Hematopoietic multipotent progenitor cell treated with erythropoietin and hydrocortisone succinate and interleukin-3 and kit ligand, for 8 days (in vitro differentiated cells): ENCODE data around the gene CBARP.

Source experiments
- DNase-seq: peaks from one replicate; pipeline ENCODE4 v3.0.0-alpha.2; 2015

CBARP gene

GRCh38 chr19:1274852-1275259 lies 37.1 kb upstream of the CBARP start:
- DNase-seq: no peak

GRCh38 chr19:1274081-1274851 lies 36.5 kb upstream of the CBARP start:
- DNase-seq: no peak

- DNase-seq: no peak
Observed at GRCh38 chr19:1273263-1274041, 35.6 kb upstream of the CBARP start.

- DNase-seq: no peak
Observed at GRCh38 chr19:1272423-1273262, 34.8 kb upstream of the CBARP start.

GRCh38 chr19:1271528-1272422 lies 34.0 kb upstream of the CBARP start:
- DNase-seq: no peak

GRCh38 chr19:1270854-1271527 lies 33.2 kb upstream of the CBARP start:
- DNase-seq: no peak

- peak; percentile 64 for DNase-seq
Observed at GRCh38 chr19:1270213-1270853, 32.5 kb upstream of the CBARP start.

GRCh38 chr19:1269478-1270212 lies 31.8 kb upstream of the CBARP start:
- DNase-seq: peak; percentile 86

GRCh38 chr19:1269065-1269477 lies 31.3 kb upstream of the CBARP start, which contains the start of gene CIRBP:
Gene CIRBP (plus strand): TSS chr19:1269332. CDS start chr19:1270934, 1,602 bp downstream.
- peak; percentile 98 for DNase-seq

GRCh38 chr19:1268226-1269064 lies 30.6 kb upstream of the CBARP start:
- DNase-seq: no peak

- DNase-seq: no peak
Observed at GRCh38 chr19:1267477-1268225, 29.8 kb upstream of the CBARP start.

GRCh38 chr19:1266916-1267476 lies 29.2 kb upstream of the CBARP start:
- peak; percentile 57 for DNase-seq

- peak; percentile 92 for DNase-seq
Observed at GRCh38 chr19:1266129-1266915, 28.5 kb upstream of the CBARP start.

- peak; percentile 56 for DNase-seq
Observed at GRCh38 chr19:1265615-1266128, 27.9 kb upstream of the CBARP start.

GRCh38 chr19:1264801-1265614 lies 27.2 kb upstream of the CBARP start:
- DNase-seq: no peak

- DNase-seq: peak; percentile 45
Observed at GRCh38 chr19:1263188-1263587, 25.4 kb upstream of the CBARP start.
